ELF-1 (cell line): ENCODE measurements around the gene IL1RAPL2.
"Not testable (repeated sequence)": the region's sequence is repeated elsewhere in the genome, so short reads cannot be mapped to it uniquely, and the experiment has no call there.

ENCODE experiments used
- DNase-seq: peaks from one replicate; pipeline ENCODE4 v3.0.0-alpha.2; 2016; ENCODE audit warnings: low read depth, low spot score

Gene IL1RAPL2

DNA sequence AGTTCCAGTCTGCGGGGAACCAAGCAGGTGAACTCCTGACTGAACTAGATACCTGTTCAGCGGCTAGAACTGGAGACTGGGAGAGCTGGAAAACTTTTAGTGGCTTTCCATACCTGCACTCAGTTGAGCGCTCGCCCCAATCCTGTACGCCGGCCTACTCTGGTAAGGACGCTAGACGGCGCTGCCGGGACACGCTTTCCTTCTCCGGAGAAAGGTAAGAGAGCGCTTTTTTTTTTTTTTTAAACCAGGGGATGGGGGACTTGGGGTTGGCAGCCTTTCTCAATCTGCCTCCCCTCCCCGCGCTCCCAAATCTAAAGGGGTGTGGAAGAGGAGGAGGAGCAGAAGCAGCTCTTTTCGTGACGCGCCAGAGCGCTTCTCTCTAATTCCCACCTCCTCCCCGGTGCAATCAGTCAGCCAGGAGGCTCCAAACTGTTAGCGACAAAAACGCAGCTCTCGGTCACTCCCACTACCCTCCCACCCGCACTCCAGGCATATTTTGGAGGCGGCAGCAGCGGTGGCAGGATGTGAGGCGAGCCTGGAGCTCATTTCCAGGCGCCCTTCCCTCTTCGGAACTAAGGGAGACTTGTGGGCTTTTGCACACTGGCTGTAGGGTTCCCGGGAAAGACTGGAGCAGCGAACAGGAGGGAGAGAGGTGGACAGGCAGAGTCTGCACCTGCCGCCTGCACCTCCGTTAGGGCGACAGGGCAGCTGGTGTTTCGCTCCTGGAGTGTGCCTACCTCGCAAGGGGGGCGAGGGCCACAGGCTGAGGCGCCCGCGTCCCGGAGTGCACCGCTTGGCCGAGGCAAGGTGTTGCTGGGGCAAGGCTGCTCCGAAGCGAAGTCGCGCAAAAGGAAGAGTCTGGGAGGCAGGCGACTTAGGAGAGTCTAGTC, at the start of gene IL1RAPL2:
Gene IL1RAPL2, plus strand, starts transcription at position 409 of the 890 bp plus-strand sequence.
- peak; percentile 85 for DNase-seq

GRCh38 chrX:104522386-104522785, 43.6 kb upstream of the IL1RAPL2 start:
- no peak for DNase-seq

DNA sequence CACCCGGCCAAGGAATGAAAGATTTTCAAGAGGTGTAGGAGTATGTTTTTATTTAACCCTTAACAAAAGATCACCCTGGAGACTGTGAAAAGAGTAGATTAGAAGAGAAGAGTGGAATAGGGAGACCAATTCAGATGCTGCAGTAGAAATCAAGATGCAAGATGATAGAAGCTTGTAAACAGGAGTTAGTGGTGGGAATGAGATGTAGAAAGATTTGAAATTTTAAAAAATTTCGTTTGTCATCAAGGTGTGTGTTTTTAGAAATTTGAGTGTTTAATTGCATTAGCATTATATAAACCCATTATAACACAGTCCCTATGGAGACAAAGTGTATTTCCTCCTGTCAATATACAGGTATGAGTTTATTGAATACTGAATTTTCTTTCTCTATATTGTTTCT, 42.1 kb upstream of the IL1RAPL2 start:
- no peak for DNase-seq

GRCh38 chrX:104539081-104539480, 26.9 kb upstream of the IL1RAPL2 start:
- DNase-seq: no peak

- not testable (repeated sequence) for DNase-seq
Measured at GRCh38 chrX:104542447-104542846, 23.6 kb upstream of the IL1RAPL2 start.

- DNase-seq: no peak
Measured at GRCh38 chrX:104564335-104564734, 1.7 kb upstream of the IL1RAPL2 start.

DNA sequence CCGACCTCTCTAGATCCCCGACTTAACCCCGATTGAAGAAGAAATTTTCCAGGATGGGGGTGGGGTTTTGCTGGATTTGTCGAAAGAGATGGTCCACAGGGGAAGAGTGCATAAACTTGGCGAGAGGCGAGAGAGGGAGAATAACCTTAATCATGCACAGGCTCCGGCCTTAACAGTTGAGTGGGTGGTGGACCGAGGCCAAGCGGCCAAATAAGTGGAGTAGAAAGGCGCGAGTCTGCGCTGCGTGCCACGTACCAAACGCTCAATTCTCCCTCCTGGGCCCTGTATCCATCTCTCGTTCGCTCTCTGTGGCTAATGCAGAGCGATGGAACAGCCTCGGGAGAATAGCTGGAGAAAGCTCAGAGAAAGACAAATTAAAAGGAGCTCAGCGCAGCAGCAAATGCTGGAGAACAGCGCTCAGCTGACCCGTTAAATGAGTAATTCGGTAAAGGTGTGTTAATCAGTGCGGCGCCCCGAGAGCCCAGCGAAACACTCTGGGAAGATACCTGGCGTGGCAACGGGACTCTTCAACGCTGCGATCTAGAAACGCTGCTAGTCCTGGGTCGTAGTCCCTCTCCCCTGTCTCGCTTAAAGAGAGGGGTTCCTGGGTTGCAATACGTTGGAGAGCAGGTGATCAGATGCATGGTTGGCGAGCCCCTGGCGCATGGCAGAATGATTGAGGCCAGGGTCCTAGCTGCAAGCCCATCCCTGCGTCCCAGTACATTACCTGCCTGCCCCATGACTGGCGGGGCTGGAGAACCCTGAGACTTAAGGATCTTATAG, 887 bp upstream of the IL1RAPL2 start:
- no peak for DNase-seq

DNA sequence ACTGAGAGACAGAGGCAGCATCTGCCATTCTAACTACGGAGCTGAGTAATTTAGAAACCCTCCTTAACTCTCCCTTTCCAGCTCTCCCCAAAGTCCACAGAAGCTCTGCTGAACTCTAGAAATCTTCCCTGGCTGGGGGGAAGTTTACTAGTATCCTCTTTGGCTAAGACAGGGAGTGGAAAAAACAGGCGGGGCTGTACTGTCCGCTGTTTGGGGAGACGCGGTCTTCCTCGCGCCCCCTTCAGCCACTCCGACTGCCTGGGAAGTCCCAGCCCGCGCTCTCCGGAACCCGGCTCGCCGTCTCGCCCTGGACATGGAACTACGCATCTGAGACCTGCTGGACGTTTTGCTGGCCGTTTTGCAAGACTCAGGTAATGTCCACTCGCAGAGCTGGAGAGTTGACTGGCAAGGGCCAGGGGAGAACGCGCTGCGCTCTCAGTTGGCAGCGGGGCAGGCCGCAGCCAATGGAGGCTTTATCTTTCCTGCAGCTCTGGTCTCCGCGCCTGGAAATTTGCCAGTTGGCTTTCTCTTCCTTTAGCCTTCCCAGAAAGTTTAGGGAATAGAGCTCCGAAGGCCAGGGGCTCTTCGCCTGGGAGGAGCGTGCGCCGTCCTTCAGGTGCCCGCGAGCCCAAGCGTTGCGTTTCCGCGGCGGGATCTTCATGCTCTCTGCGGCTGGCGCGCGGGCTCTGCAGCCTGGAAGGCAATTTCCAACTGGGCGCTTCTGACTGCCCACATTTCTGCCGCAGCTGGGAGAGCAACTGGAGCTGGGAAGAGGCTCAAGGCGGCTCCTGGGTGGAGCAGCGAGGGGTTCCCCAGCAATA, 892 bp downstream of the IL1RAPL2 start:
- peak; percentile 16 for DNase-seq

GRCh38 chrX:104567506-104567905, 1.5 kb downstream of the IL1RAPL2 start:
- no peak for DNase-seq

DNA sequence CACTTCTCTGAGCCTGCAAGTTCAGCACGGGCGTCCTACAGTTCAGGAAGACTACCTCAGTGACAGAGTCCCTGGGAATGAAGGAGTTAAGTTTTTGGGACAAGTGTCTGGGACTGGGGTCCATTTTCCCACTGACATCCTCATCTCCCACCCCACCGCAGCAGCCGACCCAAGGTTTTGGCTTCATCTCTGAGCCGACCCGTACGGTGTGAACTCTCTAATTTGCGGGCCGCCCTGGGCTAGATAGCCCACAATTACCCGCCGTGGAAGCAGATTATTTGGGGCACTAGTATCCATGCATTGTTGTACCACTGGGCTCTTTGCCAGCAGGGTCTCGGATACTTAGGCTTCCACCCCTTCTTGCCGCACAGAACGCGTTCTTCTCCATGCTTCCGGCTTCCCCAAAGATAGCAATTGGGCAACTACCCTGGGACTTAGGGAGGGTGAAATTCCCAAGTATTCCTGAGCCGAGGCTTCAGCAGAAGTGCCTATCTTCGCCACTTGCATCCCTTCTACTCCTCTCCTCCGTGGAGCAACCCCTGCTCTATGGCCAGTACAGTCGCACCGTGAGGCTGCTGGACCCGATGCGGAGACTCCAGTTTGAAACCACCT, 2.4 kb downstream of the IL1RAPL2 start:
- no peak for DNase-seq

DNA sequence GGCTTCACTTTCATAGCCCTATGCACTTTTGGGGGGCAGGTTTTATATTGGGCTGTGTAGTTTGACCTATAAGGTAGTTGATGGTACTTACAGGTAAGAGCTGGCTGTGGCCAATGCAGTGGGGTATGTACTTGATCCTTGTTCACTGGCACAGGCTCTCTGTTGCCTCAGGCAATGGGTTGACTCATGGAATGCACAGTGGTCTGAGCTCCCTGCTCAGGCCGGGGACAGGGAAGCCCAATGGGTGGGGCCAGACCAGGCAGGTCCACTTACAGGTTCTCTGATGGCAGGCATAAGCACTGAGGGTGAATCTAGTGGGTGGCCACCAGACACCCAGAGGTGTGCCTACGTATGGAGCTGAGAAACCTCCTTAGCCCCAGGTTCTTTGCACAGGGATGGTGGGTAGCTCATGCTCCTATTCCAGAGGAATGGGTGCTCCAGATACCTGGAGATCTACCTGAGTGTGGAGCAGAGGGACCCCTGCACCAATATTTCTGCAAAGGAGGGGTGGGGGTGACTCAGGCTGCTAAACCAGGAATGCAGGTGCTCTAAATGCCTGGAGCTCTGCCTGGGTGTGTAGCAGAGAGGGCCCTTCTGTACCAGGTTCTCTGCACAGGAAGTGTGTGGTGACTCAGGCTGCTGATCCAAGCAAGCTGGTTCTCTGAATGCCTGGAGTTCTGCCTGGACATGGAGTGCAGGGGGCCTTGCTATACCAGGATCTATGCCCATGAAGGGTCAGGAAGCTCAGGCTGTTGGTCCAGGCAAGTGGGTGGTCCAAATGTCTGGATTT, 52.3 kb downstream of the IL1RAPL2 start:
- peak; percentile 2 for DNase-seq

DNA sequence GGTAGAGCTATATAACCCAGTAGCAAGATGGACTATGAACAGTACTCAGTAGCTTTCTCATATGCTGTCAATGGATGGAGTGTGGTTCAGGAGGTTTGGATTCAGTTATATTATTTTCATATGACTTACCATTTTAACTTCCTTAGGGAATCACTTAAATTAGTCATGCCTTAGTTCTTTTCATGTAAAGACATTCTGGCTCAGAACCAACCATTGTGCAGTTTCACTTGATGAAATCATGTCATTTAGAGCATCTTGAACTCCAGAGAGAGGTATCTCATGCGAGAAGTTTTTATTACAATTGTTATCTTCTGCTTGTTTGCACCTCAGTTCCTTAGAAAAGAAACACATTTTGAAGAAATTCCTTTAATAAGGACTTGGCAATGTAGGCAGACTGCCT, 55.8 kb downstream of the IL1RAPL2 start:
- no peak for DNase-seq

DNA sequence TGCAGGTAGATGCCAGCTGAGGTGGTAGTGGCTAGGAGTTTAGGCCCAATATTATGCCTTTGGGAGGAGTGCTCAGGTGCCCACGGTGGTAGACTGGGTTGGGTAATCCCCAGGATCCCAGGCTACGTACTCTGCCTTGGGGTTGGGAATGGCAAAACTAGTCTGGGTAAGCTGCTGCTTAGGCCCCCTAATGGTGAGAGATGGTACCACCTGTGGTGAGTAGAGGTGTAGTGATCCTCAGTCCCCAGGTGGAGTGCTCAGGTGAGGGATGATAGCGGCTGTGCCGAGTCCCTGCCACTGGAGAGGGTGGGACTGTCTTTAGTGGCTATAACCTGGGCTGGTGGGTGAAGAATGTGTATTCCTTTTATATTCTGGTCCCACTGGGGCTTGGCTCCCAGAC, 75.2 kb downstream of the IL1RAPL2 start:
- DNase-seq: peak; percentile 30

DNA sequence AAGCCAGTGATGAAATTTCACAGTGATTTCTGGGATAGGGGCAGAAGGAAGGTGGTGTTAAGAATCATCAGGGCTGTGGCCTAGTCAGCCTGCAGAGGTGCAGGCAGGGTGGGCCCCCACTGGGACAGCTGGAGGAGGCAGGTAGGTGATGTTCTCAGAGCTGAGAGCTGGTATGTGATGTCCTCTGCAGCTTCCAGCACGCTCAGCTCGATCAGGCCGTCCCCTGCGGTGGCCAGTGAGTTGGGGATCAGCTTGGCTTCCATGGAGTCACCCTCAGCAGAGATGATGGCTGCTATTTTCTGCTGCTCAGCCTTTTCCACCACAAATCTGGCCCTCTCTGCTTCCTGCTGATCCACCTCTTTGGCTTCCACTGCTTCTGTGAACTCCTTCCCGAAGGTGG, 81.1 kb downstream of the IL1RAPL2 start:
- no peak for DNase-seq

GRCh38 chrX:104659005-104659744, 93.2 kb downstream of the IL1RAPL2 start:
- no peak for DNase-seq

DNA sequence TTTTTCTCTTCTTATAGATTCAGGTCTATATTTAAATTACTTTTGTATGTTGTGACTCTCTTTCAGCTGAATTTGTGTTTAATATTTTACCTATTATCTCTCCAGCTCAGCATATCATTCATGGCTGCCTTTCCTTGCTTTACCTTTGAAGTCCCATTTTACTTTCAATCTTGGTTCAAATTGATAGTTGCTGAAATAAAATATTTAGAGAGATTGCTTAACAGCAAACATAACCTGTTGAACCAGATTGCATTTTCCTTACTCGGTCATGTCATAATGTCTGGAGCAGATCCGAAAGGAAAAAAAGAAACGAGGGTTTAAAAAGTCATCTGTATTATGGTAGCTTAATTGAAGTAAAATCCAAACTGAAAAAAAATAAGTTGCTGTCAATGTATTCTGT, 94.1 kb downstream of the IL1RAPL2 start:
- DNase-seq: no peak

DNA sequence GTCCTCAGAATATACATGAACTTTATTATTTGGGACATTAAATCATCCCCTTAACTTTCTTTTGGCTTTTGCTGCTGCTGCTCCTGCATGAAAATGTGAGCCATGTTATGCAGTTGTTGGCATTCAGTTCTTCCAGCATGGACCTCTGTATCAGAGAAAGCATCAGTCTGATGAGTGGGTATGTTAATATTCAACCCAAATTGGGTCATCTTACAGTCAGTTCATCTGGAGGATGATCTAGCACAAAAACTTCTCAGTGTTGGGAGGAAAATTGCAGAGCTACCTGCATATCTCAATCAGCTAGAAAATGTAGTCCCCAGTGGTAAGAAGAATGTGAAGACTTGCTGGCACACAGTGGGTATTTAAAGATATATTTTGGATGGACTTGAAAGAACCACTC, 96.7 kb downstream of the IL1RAPL2 start:
- DNase-seq: no peak

- DNase-seq: no peak
Measured at GRCh38 chrX:104665691-104666090, 99.7 kb downstream of the IL1RAPL2 start.

DNA sequence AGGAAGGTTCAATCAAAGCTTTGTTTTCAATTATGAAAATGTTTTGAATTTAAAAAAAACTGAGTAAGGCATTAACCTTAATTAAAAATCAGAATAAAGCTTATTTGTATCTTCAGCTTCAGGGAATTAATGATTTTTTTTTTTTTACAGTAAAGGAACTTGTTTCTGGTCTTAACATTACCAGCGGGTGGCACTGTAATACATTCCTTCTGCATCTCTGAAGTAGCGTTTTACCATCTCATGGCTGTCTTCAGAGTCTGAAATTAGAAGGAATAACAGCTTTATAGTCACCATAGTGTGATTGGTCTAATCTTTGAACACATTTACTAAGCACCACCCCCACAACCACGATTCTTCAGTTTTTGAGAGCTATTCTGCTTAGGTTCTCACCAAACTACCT, 102.6 kb downstream of the IL1RAPL2 start:
- DNase-seq: no peak

DNA sequence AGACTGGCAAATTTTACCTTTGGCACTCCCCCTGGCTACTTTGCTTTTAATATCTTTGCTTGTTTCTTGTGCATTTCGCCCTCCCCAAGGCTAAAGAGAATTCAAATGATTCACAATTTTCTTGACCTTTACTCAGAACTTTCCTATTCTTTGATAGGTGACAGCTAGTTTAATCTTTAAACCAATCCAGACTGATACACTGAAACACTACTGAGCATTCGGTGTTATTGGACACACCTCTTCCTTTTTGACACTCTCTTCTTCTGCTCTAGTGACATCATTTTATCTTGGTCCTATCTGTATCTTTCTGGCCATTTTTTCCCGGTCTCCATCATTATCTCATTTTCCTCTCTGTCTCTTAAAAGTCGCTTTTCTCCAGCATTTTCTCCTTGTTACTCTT, 103.1 kb downstream of the IL1RAPL2 start:
- no peak for DNase-seq
